UCSD-AML1 (cell line): ENCODE results near the gene RPS6KA1.
"Not testable (repeated sequence)": the region's sequence is repeated elsewhere in the genome, so short reads cannot be mapped to it uniquely, and the experiment has no call there.

Experiments
- DNase-seq: peaks from one replicate; lab custom pipeline; 2025; ENCODE audit not compliant: unreplicated experiment; lab: John Stamatoyannopoulos, UW

Gene RPS6KA1

GRCh38 chr1:26529655-26530409 lies at the start of gene RPS6KA1:
Gene RPS6KA1, plus strand, starts transcription at chr1:26529761. Its CDS starts 160 bp downstream, at chr1:26529921.
- peak; percentile 78 for DNase-seq

GRCh38 chr1:26482921-26483320 lies 46.6 kb upstream of the RPS6KA1 start:
- no peak for DNase-seq

- DNase-seq = no peak
Measured at GRCh38 chr1:26483980-26484379, 45.6 kb upstream of the RPS6KA1 start.

- no peak for DNase-seq
Measured at GRCh38 chr1:26490155-26490554, 39.4 kb upstream of the RPS6KA1 start.

GRCh38 chr1:26493267-26493666 lies 36.3 kb upstream of the RPS6KA1 start:
- DNase-seq = no peak

- no peak for DNase-seq
Measured at GRCh38 chr1:26493938-26494337, 35.6 kb upstream of the RPS6KA1 start.

- DNase-seq = peak; percentile 21
Measured at GRCh38 chr1:26496861-26497260, 32.7 kb upstream of the RPS6KA1 start.

- DNase-seq = no peak
Measured at GRCh38 chr1:26498894-26499293, 30.7 kb upstream of the RPS6KA1 start.

GRCh38 chr1:26500488-26501175 lies 28.9 kb upstream of the RPS6KA1 start:
- DNase-seq = peak; percentile 92

- not testable (repeated sequence) for DNase-seq
Measured at GRCh38 chr1:26510711-26511110, 18.9 kb upstream of the RPS6KA1 start.

- not testable (repeated sequence) for DNase-seq
Measured at GRCh38 chr1:26515836-26516235, 13.7 kb upstream of the RPS6KA1 start.

- DNase-seq = no peak
Measured at GRCh38 chr1:26516987-26517765, 12.4 kb upstream of the RPS6KA1 start.

GRCh38 chr1:26517766-26518049 lies 11.9 kb upstream of the RPS6KA1 start:
- DNase-seq = no peak

- no peak for DNase-seq
Measured at GRCh38 chr1:26518355-26518754, 11.2 kb upstream of the RPS6KA1 start.

- DNase-seq = no peak
Measured at GRCh38 chr1:26520339-26520738, 9.2 kb upstream of the RPS6KA1 start.

- DNase-seq = no peak
Measured at GRCh38 chr1:26521669-26522030, 7.9 kb upstream of the RPS6KA1 start.

- DNase-seq = no peak
Measured at GRCh38 chr1:26522073-26522472, 7.5 kb upstream of the RPS6KA1 start.

GRCh38 chr1:26524181-26524580 lies 5.4 kb upstream of the RPS6KA1 start:
- DNase-seq = no peak

GRCh38 chr1:26526287-26526686 lies 3.3 kb upstream of the RPS6KA1 start:
- DNase-seq = no peak

GRCh38 chr1:26529405-26529654 lies 231 bp upstream of the RPS6KA1 start:
- DNase-seq = no peak

GRCh38 chr1:26530410-26530894 lies 891 bp downstream of the RPS6KA1 start:
- peak; percentile 47 for DNase-seq
